Kidney tubule cell (primary cell): Measurements from ENCODE around the gene ZFP36.
A peak's percentile ranks its signal among the peaks of the same experiment; 100 is the strongest.

Experiments used
- DNase-seq: peaks from one replicate; pipeline ENCODE4 v3.0.0-alpha.2; 2018; ENCODE audit warnings: low spot score

The ZFP36 gene

GRCh38 chr19:39405958-39406655 lies 540 bp upstream of the ZFP36 start:
- DNase-seq, result no peak

DNA sequence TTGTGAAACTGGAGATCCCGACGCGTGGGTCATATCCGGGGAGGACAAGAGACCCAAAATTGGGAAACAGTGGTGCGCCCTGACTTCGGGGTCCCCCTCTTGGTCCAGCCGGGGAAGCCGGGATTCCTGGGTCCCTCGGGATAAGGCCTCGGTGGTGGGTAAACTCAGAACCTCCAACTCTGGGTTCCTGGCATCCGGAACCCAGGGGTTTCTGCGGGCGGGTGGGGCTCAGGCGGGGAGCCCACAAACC lies 688 bp downstream of the ZFP36 start:
- no peak for DNase-seq

GRCh38 chr19:39407660-39408391 lies 1.2 kb downstream of the ZFP36 start:
- peak; percentile 53 for DNase-seq

GRCh38 chr19:39408392-39409207 lies 2.0 kb downstream of the ZFP36 start:
- DNase-seq, result no peak

DNA sequence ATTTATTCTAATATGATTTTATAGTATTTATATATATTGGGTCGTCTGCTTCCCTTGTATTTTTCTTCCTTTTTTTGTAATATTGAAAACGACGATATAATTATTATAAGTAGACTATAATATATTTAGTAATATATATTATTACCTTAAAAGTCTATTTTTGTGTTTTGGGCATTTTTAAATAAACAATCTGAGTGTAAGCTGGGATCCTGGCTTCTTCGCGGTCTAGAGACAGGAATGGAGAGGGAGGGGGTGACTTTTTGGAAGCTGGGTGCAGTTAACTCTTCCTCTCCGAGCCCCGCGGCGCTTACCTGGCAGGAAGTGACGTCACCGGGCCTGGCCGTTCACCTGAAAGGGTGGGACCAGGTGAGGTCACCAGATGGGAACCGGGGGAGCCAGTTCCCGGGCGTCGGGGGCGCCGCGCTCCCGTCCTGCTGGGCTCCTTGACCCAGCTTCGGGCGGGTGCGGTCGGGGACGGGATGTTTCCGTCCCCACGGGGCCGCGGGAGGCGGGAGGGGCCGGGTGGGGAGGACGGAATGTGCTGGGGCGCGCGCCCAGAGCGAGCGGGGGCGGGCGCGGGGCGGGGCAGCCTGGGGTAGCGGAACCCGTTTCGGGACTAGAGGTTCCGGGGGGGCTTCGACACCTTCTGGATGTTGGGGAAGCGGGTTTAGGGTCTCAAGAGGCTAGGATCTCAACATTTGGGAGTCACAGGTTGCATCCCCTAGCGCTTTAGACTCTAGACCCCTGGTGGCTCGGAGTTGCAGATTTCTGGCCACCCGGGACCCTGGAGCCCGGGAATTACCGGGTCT lies 2.8 kb downstream of the ZFP36 start:
- DNase-seq, result peak; percentile 90

- peak; percentile 48 for DNase-seq
Observed at GRCh38 chr19:39410017-39410830, 3.6 kb downstream of the ZFP36 start.

DNA sequence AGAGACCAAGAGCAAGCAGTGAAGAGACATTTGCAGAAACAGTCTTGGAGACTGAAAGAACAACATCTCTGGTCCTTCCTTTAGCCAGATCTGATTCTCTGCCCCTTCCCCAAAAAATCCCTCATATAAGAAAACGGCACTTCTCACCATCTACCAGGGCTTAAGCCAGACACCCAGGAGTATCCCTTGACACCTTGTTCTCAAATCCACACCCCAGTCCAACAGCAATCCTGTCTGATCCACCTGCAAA lies 4.1 kb downstream of the ZFP36 start:
- DNase-seq, result no peak

- DNase-seq, result peak; percentile 42
Observed at GRCh38 chr19:39411081-39411831, 4.6 kb downstream of the ZFP36 start.

GRCh38 chr19:39411832-39412099 lies 5.1 kb downstream of the ZFP36 start:
- peak; percentile 93 for DNase-seq

- DNase-seq, result peak; percentile 100
Observed at GRCh38 chr19:39412100-39412866, 5.6 kb downstream of the ZFP36 start, which contains the start of gene PLEKHG2. PLEKHG2 (plus strand) TSS chr19:39412669; CDS start chr19:39414087, 1,418 bp downstream.

DNA sequence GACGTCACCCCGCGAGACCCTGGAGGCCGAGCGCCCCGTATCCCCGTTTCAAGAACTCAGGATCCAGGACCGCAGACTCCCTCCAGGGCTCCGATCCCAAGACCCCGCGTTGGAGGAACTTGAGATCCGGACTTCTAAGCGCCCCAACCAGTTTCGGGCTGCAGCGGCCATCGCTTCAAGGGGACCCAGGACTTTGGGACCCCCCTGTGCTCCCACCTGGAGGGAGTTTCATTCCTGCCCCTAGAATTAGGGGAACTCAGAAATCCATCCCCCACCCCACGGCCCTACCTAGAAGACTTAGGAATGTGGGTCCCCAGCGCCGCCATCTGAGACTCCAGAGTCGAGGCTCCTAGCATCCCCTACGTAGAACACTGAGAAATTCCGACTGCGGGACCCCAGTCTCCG lies 6.2 kb downstream of the ZFP36 start:
- no peak for DNase-seq

DNA sequence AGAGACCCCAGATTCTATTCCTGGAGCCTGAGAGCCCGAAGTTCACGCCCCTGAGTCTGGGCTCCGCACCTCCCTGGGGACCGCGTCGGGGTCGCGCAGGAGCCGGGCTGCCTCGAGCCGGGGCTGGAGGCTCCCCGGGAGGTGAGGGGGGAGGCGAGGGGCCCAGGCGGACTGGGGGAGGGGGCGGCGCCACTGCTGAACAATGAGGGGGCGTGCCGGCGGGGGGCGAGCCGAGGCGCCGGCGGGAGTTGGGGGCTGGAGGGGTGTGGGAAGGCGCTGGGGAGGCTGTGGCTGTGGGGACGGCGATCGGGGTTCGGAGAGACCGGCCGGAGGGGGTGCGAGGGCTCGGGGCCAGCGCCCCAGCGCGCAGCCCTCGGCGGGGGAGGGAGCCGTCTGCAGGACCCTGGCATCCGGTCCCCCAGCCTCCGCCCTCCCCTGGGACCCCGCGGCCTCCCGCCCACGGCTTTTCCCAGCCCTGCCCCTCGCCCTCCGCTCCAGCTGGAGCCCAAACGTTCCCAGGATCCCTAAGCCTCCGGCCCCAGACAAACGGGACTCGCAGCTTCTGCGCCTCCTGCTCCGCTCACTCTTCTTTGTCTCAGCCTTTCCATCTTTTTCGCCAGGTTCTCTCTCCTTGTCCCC lies 6.7 kb downstream of the ZFP36 start:
- no peak for DNase-seq

DNA sequence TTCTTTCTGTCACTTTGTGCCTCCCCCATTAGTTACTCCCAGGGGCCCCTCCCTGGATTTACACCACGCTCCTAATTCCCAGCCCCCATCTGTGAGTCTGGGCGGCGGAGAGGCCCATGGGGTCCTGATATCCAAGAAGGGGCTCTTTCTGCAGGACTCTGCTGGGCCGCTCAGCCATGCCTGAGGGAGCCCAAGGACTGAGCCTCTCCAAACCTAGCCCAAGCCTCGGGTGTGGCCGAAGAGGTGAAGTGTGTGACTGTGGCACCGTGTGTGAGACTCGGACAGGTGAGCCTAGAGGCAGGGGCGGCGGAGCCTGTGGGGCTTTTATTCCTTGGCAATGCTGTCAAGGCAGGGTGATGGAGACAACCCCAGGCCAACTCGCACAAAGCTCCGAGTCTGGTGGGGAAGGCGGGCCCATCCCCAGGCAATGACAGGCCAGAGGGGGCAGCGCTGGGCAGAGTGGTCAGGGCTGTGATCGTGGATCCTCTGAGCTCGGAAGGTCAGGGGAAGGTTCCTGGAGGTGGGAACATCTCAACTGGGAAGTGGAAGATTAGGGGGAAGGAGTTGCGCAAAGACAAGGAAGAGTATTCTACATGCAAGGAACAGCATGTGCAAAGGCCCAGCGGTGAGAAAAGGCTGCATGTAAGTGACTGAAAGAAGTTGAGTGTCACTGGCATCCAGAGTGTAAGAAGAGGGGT lies 7.4 kb downstream of the ZFP36 start:
- no peak for DNase-seq

DNA sequence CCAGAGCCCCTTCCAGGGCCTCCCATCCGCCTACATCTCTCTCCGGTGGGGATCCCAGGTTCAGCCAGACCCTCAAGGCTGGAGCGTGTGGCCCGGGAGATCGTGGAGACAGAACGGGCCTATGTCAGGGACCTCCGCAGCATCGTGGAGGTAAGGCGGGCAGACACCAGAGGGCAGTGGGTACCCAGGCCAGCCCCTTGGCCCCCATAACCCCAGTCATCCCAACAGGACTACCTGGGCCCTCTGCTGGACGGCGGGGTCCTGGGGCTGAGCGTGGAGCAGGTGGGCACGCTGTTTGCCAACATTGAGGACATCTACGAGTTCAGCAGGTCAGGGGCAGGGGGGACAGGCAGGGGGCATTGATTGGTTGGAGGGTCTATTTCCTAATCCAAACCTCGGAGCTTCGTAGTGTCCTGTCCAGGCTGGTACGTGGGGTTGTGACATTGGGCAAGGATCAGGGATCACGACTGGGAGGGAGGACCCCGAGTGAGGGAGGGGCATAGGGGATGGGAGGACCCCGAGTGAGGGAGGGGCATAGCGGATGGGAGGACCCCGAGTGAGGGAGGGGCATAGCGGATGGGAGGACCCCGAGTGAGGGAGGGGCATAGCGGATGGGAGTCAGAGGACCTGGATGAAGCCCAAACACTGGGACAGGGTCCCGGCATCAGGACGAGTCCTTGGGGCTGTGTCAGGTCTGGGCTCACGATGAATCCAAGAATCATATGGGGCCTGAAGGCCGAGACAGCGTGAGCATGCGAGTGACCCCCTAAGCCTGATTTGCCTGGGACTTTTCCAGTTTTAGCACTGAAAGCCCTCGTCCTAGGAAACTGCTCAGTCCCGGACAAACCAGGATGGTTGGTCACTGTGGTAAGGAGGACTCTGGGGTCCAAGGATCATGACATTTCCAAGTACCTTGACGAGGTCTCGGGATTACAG lies 8.7 kb downstream of the ZFP36 start:
- DNase-seq, result no peak

DNA sequence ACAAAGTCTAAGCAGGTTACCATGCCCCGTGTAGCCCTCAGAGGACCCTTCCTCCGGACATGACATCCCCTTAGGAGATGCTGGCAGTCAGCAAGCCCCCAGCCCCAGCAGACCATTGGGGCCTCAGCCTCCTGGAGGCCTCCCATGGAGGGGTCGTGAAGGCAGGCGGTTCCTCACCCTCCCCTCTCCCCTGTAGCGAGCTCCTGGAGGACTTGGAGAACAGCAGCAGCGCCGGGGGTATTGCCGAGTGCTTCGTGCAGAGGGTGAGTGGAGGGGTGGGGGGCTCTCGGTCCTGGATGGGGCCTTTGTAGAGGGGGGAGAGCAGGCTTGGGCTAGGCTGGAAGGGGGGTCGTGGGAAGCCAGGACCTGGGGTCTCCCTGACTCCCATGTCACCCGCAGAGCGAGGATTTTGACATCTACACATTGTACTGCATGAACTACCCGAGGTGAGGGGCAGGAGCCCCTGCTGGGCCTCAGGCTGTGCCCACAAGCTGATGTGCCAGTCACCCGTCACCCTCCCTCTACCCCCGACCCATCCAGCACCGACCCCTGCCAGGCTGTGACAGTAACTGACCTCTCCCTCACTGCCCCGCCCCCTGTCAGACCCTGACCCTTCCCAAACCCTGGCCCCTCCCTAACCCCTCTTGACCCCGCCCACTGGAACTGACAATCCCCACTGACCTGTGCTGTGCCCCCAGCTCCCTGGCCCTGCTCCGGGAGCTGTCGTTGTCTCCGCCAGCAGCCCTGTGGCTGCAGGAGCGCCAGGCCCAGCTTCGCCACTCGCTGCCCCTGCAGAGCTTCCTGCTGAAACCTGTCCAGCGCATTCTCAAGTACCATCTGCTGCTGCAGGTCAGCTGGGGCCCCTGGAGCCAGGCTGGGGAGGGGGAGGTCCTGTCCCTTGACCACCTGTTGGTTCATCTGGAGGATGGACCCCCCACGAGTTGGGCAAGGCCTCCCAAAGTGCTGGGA lies 9.8 kb downstream of the ZFP36 start:
- DNase-seq, result no peak

DNA sequence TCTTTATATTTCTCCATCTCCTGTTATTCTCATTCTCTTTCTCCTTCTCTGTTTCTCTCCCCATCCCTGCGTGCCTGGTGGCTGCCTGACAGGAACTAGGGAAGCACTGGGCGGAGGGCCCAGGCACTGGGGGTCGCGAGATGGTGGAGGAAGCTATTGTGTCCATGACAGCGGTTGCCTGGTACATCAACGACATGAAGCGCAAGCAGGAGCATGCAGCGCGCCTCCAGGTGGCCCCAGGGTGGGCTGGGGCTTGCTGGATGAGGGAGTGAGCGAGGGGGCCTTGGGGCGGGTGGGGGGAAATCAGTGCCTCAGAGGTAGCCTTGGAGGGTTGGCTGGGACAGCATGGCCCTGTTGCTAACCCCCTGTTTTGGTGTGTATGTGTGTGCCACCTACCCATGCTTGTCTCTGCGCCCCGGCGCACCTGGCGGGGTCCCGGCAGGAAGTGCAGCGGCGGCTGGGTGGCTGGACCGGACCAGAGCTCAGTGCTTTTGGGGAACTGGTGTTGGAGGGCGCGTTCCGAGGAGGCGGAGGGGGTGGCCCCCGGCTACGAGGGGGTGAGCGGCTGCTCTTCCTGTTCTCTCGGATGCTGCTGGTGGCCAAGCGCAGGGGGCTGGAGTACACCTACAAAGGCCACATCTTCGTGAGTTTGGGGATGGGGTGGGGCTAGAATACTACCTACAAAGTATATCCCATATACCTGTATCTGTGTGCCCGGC lies 11.0 kb downstream of the ZFP36 start:
- no peak for DNase-seq
